ENCODE data around the gene SSX2IP. TPM values are rescaled to one million over a fixed set of nuclear protein-coding genes. Genes with fewer than 3 reads are reported as not detected.
"Not testable (repeated sequence)": the region's sequence is repeated elsewhere in the genome, so short reads cannot be mapped to it uniquely, and the experiment has no call there.

The SSX2IP gene, protein sequence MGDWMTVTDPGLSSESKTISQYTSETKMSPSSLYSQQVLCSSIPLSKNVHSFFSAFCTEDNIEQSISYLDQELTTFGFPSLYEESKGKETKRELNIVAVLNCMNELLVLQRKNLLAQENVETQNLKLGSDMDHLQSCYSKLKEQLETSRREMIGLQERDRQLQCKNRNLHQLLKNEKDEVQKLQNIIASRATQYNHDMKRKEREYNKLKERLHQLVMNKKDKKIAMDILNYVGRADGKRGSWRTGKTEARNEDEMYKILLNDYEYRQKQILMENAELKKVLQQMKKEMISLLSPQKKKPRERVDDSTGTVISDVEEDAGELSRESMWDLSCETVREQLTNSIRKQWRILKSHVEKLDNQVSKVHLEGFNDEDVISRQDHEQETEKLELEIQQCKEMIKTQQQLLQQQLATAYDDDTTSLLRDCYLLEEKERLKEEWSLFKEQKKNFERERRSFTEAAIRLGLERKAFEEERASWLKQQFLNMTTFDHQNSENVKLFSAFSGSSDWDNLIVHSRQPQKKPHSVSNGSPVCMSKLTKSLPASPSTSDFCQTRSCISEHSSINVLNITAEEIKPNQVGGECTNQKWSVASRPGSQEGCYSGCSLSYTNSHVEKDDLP
- 15.8 TPM for total RNA-seq

DNA sequence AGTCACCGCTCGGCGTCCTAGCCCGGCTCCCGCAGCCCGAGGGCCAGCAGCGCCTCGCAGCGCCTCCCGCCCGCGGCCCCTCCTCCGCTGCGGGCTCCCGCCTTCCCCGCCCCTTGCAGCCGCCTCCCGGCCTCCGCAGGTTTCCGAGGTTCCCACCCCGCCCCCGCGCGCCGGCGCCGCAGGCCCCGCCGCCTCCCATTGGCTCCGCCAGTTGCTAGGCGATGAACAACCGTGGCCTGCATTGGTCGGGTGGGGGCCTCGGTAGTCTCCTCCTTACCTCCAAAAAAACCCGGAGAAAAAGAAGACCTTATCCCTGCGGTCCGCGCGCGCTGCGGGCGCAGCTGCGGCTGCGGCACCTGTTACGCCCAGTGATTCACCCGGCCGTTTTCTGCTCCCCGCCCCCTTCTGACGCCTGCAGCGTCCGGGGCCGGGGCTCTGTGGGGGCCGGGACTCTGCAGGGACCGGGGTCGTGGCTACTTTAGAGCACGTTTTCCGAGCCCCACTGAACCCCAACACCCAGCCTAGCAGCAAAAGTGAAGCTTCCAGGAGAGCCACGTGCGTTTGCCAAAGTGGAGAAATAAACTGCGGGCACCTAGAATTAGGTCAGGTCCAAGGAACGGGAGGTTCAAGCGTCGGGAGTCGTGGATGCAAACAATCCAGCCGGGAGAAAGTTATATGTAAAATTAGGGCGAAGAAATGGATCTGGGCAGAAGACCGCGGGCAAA is at the start of gene SSX2IP:
TSS of gene SSX2IP (minus strand) at position 65 of the 725 bp plus-strand sequence. CDS start 19,242 bp downstream, outside the sequence.
- DNase-seq (ENCODE audit: low spot score) (peak; percentile 99), ATAC-seq (peak; percentile 93)

DNA sequence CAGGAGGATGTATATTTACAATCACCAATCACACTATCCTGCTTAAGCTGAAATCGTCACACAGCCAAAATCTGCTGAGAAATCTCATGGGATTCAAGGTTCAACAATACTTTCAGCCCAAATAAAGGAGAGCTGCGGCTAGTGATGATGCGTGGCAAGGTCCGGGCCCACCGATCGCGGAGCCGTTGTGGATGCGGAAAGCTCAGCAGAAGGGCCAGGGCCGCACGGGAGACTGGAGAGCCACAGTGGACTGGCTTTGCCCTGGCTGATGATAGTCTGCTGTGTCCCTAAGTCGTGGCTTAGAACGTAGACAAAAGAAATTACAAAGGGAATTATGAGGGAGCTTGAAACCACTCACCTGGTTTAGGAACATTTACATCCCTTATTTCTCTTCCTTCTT is 48.0 kb upstream of the SSX2IP start:
- ATAC-seq: no peak

DNA sequence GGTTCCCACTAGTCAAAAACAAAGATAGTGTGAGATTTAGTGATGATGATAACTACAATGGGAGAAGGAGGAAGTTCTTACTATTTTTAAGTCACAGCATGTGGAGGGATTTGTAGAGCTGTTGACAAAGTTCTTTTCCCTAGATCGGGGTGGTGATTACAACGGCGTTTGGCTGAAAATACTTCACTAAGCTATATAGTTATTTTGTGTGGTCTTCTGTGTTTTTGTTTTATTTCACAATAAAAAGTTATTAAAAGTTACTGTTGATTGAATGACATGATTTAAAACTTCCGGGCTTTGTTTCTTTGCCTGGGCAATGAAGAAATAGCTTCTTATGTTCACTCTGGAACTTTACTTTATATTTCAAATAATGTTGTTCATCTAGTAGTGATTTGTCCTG is 47.3 kb upstream of the SSX2IP start:
- ATAC-seq (no peak), DNase-seq (ENCODE audit: low spot score) (no peak)

More for the DNA sequence above, 48.0 kb upstream of the SSX2IP start:
- DNase-seq (ENCODE audit: low spot score): no peak

DNA sequence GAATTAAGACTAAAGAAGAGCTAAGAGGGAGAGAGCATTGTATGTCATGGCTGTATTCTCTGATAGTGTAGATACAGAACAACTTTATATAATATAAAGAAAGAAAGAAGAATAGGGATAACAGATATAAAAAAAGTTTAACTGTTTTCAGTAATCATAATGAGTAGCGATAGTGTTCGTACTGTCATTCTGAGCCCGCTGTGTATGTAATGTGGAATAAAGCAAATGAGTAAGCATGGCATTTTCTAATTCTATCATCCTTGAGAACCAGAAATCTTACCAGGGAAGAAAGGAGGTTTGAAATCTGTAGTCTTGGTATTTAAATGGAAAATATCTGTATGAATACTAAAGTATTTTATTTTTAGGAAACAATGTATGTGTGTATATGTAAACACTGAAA is 46.7 kb upstream of the SSX2IP start:
- DNase-seq (ENCODE audit: low spot score): no peak
- ATAC-seq: no peak

DNA sequence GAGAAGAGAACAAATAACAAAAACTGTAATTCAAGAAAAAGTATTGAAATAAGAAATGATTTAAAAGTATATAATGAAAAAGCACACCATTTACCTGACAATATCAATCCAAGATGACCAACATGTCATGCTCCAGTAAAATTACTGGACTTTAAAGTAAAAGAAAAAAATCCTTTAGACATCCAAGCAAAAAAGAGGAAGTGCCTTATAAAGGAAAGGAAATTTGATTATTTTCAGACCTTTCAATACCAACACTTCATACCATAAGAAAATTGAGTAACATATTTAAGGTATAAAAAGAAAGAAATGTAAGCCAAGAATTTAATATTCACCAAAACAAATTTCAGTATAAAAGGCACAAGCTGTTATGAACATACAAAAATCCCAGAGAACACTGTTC is 46.2 kb upstream of the SSX2IP start:
- ATAC-seq (no peak), DNase-seq (ENCODE audit: low spot score) (no peak)

DNA sequence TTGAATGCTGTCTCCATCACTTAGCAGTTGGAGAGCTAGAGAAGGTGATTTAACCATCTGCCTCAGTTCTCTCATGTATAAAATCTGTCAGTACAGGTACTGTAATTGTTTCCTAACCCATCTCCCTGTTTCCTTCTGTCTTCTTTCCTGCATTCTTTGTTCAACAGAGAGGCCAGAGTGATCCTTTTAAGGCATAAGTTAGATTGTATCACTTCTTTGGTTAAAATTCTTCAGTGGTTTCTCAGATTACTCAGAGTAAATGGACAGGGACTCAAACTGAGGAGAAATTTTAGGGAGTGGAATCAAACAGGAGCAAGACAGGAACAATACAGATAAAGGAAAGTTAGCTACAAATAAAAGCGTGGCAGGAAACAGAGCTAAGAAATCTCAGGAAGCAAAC is 45.2 kb upstream of the SSX2IP start:
- no peak for ATAC-seq
- DNase-seq (ENCODE audit: low spot score): no peak

DNA sequence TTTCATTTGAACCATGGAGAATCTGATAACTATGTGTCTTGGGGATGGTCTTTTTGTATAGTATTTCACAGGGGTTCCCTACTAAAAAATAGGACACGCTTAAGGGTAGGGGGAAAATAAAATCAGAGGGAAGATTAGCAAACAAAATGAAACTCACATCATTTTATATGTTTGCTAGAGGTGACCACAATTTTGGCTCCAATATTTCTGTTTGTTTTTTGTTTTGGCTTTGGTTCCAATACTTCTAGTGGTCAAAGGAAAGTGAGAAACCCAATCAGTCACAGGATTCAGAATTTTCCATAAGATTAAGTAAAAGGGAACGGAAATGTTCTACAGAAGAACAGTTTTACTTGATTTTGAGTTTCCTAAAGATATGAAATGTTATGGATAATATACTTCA is 42.3 kb upstream of the SSX2IP start:
- ATAC-seq (no peak), DNase-seq (ENCODE audit: low spot score) (no peak)

DNA sequence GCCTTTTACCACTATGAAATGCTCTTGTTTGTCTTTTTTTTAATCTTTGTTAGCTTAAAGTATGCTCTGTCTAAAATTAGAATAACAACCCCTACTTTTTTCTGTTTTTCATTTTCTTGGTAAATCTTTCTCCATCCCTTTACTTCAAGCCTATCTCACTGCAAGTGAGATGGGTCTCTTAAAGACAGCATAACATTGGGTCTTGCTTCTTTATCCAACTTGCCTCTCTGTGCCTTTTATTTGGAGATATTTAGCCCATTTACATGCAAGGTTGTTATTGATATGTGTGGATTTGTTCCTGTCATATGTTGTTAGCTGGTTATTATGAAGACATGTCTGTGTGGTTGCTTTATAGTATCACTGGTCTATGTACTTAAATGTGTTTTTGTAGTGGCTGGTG is 41.3 kb upstream of the SSX2IP start:
- DNase-seq (ENCODE audit: low spot score): no peak
- no peak for ATAC-seq

DNA sequence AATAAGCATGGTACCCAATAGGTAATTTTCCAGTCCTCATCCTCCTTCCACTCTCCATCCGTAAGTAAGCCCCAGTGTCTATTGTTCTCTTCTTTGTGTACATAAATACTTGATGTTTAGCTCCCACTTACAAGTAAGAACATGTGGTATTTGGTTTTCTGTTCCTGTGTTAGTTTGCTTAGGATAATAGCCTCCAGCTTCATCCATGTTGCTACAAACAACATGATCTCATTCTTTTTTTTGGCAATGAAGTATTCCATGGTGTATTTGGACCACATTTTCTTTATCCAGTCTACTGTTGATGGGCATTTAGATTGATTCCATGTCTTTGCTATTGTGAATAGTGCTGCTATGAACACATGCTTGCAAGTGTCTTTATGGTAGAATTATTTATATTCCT is 37.5 kb upstream of the SSX2IP start:
- ATAC-seq; DNase-seq (ENCODE audit: low spot score): not testable (repeated sequence)

DNA sequence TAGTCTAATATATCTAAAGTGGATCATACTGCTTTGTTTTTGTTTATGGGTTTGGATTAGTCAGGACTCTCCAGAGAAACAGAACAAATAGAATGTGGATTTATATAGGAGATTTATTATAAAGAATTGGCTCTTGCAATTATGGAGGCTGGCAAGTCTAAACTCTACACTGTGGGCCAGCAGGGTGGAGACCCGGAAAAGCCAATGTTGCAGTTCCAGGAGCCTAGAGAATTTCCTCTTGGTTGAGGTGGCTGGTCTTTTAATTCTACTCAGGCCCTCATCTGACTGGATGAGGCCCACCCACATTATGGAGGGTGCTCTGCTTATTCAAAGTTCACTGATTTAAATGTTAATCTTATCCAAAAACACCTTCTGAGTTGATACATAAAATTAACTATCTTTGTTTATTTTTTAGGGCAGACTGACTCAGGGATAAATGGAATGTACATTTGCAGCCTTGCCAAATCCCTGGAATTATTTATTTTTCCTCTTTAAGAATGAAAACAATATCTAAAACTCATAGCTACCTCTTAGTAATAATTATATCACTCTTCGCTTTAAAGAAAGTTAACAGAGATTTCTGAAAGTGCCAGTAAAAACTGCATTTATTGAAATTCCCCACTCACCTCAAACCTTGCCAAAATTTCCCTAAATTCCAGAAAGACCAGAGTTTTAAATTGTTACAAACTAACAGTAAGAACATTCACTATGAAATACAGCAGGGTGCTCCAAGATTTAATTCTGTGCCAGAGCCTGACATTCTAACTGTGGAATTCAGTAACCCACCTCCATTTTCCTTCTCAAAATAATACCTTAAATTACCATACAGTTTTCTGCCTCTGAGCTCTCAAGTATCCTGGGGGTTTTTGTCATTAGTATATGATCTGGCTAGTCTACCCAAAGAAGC is 36.6 kb upstream of the SSX2IP start:
- ATAC-seq: no peak
- DNase-seq (ENCODE audit: low spot score): no peak

DNA sequence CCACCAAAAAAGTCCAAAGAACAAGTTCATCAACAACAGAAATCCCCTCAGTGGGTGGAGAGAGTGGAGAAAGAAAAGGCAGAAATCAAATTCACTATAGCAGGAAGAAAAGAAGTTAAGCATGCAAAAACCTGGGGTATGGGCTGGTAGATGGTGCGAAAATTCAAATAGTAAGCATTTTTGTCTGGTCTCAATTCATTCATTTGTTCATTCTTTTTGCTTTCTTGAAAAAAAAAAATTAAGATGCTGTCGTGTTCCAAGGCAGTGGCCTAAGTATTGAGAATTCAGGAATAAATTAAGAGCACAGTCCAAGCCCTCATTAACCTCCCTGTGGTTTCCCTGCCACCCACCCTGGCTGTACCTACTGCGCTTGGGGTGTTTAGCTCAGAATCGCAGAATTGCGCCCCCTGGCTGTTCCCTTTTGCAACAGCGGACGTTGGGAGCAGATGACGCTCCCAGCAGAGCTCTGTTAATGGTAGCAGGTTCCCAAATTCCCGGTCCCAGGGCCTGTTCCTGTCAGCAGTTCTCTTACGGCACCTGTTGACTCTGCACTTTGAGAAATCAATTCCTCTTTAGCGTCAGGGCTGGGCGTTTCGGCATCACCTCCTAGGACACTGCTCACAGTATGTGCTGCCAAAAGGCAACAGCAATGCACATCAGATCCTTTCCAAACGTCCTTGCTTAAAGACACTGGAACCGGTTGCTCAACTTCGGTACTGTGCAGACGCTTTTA is 34.0 kb upstream of the SSX2IP start:
- DNase-seq (ENCODE audit: low spot score) (peak; percentile 90), ATAC-seq (peak; percentile 85)

DNA sequence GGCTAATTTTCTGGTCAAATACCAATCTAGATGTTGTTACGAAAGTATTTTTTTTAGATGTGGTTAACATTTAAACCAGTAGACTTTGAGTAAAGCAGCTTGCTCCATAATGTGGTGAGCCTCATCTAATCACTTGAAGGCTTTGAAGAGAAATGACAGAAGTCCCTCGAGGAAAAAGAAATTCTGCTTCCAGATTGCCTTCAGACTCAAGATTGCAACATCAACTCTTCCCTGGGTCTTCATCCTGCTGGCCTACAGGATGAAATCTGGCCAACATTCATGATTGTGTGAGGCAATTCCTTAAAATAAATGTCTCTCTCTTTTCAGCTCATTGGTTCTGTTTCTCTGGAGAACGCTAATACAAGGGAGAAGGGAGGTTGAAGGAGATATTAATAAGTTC is 32.5 kb upstream of the SSX2IP start:
- DNase-seq (ENCODE audit: low spot score) (no peak), ATAC-seq (no peak)

DNA sequence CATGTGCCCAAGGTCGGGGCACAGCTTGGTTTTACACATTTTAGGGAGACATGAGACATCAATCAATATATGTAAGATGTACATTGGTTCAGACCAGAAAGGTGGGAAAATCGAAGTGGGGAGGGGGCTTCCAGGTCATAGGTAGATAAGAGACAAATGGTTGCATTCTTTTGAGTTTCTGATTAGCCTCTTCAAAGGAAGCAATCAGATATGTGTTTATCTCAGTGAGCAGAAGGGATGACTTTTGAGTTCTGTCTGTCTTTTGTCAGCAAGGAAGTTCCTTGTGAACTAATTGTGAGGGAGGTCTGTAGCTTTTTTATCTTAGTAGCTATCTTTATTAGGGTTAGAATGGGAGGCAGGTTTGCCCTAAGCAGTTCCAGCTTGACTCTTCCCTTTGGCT is 31.6 kb upstream of the SSX2IP start:
- not testable (repeated sequence) for ATAC-seq; DNase-seq (ENCODE audit: low spot score)

DNA sequence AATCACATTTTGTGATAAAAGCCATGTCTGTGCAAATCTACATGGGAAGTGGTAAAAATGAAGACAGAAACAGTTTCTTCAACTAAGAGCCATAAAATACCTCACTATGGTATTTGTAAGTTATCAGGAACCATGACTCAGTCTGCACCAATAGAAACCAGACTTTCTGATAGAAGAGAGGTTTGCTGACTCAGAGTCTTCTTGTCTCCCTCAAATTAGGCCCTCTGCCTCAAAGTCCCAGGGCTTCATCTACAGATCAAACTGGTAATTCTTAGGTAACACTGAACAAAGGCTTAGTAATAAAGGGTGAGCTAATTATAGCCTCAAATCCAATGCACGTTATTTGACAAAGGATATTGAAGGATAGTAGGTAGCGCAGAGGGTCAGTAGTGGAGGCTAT is 30.9 kb upstream of the SSX2IP start:
- DNase-seq (ENCODE audit: low spot score): no peak

DNA sequence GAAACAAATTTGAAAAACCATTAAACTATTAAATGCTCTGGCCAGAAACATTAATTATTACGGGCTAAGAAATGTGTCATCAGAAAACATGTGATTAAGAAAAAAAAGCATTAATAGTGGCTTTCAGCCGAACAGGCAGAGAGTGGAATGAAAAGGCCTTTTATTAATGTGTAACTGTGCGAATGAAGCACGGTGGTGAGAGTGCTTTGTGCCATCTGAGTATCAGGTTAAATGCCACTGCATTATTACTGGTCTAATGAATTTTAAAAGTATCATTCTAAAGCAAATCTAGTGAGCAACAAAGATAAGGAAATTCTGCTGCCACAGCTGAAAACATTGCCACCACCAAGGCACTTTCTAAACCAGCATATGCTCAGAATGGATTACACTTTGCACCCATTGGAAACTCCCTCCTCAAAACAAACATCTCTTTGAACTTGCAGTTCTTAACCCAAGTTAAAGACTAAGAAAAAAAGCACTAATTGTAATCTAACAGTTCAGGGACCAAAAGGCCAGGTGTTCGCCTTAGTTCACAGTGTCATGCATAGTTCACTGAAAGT is 30.0 kb upstream of the SSX2IP start:
- DNase-seq (ENCODE audit: low spot score): peak; percentile 56
- peak; percentile 69 for ATAC-seq

More for the DNA sequence above, 30.9 kb upstream of the SSX2IP start:
- ATAC-seq: no peak

DNA sequence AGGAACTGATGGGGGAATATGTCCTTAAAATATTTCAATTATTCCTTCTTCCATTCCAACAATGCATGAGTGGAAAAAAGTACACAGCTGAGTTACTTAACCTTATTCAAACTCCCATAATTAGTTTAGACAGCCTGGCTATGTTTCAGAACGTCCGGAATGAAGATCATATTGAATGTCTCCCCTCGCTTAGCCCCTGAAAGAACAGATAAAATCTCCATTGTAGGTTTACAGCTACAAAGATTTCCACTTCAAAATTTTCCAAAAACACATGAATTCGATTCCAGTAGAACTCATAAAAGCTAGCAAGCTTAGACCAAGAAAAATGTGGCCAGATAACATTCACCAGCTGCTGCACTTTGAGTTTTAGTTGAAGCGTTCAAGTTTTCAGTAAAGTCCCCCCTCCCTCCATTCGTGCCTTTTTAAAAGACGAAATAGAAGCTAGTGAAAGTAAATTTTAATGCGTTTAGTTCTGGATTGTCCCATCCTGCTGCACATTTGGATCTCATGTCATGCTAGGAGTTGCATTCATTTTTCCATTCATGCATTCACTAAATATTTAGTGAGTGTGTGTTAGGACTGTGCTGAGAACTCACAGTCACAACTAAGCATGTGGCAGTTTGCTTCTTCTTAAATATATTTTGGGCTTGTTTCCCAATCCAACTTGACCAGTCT is 29.4 kb upstream of the SSX2IP start:
- DNase-seq (ENCODE audit: low spot score) (no peak), ATAC-seq (peak; percentile 9)

DNA sequence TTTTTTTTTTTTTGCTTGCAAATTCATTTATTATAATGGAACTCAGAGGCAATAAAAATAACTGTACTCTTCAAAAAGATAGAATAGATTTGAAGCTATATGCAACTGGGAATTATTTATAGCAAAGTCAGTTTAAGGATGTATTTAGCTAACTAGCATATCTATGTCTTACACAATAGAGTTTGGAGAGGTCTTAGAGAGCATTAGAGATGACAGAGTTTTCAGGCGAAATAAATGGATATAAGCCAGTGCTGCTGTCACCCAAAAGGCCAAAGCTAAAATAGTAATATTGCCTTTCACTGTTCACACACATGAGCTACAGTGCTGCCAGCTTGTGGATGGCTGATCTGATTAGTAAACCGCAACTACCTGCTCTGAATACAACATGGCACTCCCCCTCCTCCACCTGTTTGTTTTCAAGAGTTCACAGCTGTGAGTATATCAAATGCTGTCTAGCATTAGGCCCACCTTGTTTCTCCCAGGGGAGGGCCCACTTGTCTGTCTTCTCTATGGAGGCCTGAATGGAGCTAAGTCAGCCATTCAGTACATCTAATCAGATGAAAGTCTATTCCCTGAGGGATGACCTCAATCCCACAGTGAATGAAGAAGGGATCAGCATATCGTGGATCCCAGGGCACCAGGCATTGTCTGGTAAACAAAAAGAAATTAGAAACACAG is 25.2 kb upstream of the SSX2IP start:
- DNase-seq (ENCODE audit: low spot score) (no peak), ATAC-seq (peak; percentile 42)

DNA sequence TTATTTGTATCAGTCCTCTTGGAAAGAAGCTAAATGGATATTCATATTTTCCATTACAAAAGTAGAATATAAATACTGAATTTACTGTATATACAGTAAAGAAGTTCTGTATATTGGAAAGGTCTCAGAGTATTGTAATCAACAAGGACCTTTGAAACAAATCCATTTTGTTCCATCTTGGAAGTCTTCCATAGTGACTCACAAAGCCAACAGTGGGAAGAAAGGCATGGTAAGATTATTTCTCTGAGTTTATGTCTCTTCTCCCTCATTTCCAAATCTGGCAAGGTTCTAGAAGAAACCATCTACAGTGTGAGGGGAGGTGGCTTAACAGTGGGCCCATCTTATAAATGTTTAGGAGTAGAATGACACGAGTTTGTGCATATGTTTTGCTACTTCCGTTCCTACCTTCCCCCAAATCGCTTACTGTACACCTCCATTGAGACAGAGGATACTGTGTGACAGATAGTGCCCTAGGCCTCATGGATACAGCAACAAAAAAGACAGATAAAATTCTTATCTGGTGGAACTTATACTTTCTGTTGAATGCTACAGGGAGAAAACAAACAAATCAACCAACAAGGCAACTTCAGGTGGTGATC is 22.1 kb upstream of the SSX2IP start:
- peak; percentile 26 for ATAC-seq
- DNase-seq (ENCODE audit: low spot score): no peak

Measured in left lobe of liver (tissue), 2 donors.